Hepatocyte (in vitro differentiated cells): ENCODE measurements around the gene NEUROD2.

Source experiments
- CTCF ChIP-seq: fragments of 200-600 bp; sonication (generic); IDR thresholded peaks from 2 replicates; pipeline ENCODE4 v1.5.1; 2016; ENCODE audit warnings: antibody characterized with exemption, mild to moderate bottlenecking; ENCODE audit not compliant: poor library complexity
- EZH2 ChIP-seq: fragments of 200-600 bp; sonication (generic); IDR thresholded peaks from 2 replicates; pipeline ENCODE4 v1.6.1; 2016; ENCODE audit warnings: antibody characterized with exemption, mild to moderate bottlenecking, borderline replicate concordance
- EZH2phosphoT487 ChIP-seq: fragments of 200-600 bp; sonication (generic); IDR thresholded peaks from one replicate; pipeline ENCODE4 v1.6.1; 2018; ENCODE audit warnings: antibody characterized with exemption, mild to moderate bottlenecking, low read depth, moderate library complexity; ENCODE audit not compliant: unreplicated experiment, severe bottlenecking

DNA sequence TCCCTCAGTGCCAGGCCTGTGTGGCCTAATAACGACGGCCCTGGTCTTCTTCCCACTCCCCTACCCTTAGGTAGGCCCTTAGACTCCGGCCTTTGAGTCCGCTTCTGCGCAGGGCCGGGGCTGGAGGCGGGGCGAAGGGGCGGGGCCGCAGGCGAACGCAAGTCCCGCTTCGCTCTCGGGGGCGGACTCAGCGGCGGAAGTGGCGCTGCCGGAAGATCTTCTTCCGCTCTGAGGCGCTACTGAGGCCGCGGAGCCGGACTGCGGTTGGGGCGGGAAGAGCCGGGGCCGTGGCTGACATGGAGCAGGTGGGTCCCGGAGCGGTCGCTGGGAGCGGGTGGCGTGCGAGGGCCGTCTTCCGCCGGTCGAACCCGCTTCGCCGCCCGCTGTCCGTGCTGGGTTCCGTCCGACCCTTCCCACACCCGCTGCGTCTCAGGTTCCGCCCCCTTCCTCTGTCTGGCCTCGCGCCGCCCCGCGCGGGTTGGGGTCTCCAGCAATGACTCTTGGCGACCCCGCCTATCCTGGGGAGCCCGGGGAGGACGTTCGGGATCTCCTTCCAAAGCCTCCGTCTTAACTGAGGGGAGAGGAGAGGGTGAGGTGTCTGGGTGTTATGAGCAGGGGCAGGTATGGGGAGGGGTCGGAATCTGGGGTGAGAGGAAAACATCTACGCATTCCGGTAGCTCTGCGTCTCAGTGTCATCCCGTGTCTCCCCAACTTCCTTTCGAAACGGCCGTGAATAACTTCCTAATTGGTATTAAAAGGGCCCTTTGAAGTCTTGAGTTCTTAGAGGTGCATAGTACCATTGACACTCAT lies 29.4 kb upstream of the NEUROD2 start, which contains the start of gene STARD3:
- TF ChIP-seq CTCF: no peak
- TF ChIP-seq EZH2: no peak
- no peak for TF ChIP-seq EZH2phosphoT487
